Adrenal gland (tissue), 5 donors: Measurements from ENCODE around the gene TMED4.

Experiments used
- POLR2A ChIP-seq, 2 donors: fragments of 450-650 bp; IDR thresholded peaks; one replicate each; pipeline ENCODE4 v1.6.1; 2017; ENCODE audit warnings: antibody characterized with exemption in 2 of 2, mild to moderate bottlenecking in 2 of 2, moderate library complexity in 1 of 2
- TF ChIP-seq, protein P1 (sequence below), 6 experiments: fragments of 450-650 bp in 4 of 6; fragments of 200-600 bp in 2 of 6; sonication (generic) in 1 of 6; IDR thresholded peaks; 1 replicate in 5 of 6; 2 replicates in 1 of 6; pipeline versions ENCODE4 v1.5.1 to v1.8.0; 2016 to 2021; ENCODE audit warnings: antibody characterized with exemption in 6 of 6, mild to moderate bottlenecking in 2 of 6, moderate library complexity in 1 of 6
- donor health status: DM: no; HTN: no; CAD: no.

DNA sequence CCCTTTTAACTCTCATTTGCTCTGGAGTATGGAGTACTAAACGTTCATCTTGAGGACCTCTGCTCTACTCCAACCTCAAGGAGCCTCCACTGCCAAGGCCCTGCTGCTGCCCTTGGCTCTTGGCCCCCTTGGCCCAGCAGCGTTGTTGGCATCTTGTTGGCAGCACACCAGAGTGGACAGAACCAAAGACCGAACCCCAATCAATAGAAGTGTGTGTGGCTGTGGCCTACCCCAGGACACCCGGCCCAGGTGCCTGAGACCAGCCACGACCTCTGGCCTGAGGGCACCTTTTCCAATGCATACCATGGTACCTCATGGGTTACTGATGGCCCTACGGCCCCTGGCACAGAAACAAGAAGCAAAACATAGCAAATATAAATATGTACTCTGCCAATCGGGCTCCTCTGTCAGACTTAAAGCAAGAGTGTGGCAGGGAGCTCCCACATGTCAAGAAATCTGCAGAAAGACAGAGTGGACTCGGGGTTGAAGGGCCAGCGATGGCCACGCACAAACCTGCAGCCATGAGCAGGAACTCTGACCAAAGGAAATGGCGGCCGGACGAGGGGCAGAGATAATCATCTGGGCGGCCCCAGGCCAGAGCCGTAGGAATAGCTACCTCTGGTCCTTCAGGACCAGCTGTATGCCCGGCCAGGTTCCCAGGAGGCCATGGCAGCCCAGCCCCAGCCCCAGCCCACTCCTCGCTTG is 43.8 kb downstream of the TMED4 start:
- TF ChIP-seq, protein P1, sequence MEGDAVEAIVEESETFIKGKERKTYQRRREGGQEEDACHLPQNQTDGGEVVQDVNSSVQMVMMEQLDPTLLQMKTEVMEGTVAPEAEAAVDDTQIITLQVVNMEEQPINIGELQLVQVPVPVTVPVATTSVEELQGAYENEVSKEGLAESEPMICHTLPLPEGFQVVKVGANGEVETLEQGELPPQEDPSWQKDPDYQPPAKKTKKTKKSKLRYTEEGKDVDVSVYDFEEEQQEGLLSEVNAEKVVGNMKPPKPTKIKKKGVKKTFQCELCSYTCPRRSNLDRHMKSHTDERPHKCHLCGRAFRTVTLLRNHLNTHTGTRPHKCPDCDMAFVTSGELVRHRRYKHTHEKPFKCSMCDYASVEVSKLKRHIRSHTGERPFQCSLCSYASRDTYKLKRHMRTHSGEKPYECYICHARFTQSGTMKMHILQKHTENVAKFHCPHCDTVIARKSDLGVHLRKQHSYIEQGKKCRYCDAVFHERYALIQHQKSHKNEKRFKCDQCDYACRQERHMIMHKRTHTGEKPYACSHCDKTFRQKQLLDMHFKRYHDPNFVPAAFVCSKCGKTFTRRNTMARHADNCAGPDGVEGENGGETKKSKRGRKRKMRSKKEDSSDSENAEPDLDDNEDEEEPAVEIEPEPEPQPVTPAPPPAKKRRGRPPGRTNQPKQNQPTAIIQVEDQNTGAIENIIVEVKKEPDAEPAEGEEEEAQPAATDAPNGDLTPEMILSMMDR (IDR thresholded peaks at IDR 0.05): no peak
- no peak for TF ChIP-seq POLR2A (IDR thresholded peaks at IDR 0.05)
